ENCODE results near the gene ELAC1. TPM values are rescaled to one million over a fixed set of nuclear protein-coding genes. Genes with fewer than 3 reads are reported as not detected.
A peak's percentile ranks its signal among the peaks of the same experiment; 100 is the strongest.
"Not testable (repeated sequence)": the region's sequence is repeated elsewhere in the genome, so short reads cannot be mapped to it uniquely, and the experiment has no call there.

The ELAC1 gene
- total and polyA plus RNA-seq, 5 donors: 4.9 to 8.6 (median 5.6) TPM

DNA sequence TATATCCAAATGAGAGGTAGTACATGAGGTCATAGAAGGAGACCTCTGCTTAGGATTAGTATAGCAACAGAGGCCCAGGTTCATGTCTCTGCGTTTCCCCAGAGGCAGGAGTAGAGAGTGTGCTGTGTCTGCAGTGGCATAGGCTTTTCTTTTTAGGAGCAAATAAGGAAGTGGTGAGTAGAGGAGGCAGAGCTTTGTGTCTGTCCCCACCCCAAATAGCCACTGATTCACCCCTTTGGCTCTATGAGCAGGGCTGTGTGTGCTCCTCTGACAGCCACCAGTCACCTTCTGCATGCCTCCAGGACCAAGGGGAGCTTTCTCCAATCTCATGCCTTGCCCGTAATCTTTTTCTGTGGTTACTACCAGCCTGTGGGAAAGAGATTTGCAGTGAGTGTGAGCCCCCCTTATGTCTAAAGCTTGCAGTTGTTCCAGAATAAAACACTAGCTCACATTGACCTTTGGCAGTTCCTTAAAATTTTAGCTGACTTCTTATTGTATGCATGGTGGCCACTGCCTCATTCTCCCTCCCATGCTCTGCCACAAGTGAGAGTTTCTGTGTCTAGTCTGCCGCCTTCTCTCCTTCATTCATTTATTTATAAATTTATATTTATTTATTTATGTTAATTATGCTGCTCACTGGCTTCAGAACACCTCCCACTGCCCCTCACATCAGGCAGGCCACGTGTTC, 23.5 kb upstream of the ELAC1 start:
- Histone ChIP-seq H3K4me3 (ENCODE audit: low read length) (no peak overlapping the region), H3K27ac (ENCODE audit: low read length) (no peak overlapping the region), H3K9me3 (ENCODE audit: control insufficient read depth, low read length) (no peaks in the 10 kb centered on the region), H3K27me3 (ENCODE audit: control insufficient read depth, insufficient read depth) (no peaks in the 10 kb centered on the region), H3K4me1 (ENCODE audit: control insufficient read depth, insufficient read depth, low read length) (no peaks in the 10 kb centered on the region)
- intact Hi-C loops (cut with DNase I): no loop called here
- ATAC-seq (peak; percentile 56 to 59), DNase-seq (no peak)
- WGBS: 90% methylated on average over 4 of the region's 4 CpGs

DNA sequence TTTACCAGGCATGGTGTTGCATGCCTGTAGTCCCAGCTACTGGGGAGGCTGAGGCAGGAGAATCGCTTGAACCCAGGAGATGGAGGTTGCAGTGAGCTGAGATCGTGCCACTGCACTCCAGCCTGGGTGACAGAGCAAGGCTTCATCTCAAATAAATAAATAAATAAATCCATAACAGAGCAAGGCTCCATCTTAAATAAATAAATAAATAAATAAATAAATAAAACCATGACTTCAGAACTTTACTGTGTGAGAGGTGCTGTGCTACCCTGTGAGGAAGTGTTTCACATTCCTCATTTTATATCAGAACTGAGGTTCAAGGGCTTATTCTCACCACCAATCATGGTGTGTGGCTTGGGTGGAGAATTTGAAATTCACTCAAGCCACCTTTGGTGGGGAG, 21.9 kb upstream of the ELAC1 start:
- not testable (repeated sequence) for ATAC-seq
- WGBS: 97% methylated on average over 2 of the region's 2 CpGs

GRCh38 chr18:50947899-50948298, 19.9 kb upstream of the ELAC1 start:
- no peak overlapping the region for H3K4me3 ChIP-seq (ENCODE audit: low read length)
- ATAC-seq (no peak), DNase-seq (no peak)
- no peaks in the 10 kb centered on the region for H3K27me3 ChIP-seq (ENCODE audit: control insufficient read depth, insufficient read depth)
- H3K9me3 ChIP-seq (ENCODE audit: control insufficient read depth, low read length): no peaks in the 10 kb centered on the region
- no peak overlapping the region for H3K27ac ChIP-seq (ENCODE audit: low read length)
- intact Hi-C loops (cut with DNase I): no loop called here
- H3K4me1 ChIP-seq (ENCODE audit: control insufficient read depth, insufficient read depth, low read length): no peaks in the 10 kb centered on the region
- WGBS: 56% methylated on average over 1 of the region's 1 CpG

More for the DNA sequence above, 21.9 kb upstream of the ELAC1 start:
- intact Hi-C loops (cut with DNase I); H3K27ac ChIP-seq (ENCODE audit: low read length); DNase-seq; H3K9me3 ChIP-seq (ENCODE audit: control insufficient read depth, low read length); H3K27me3 ChIP-seq (ENCODE audit: control insufficient read depth, insufficient read depth); H3K4me3 ChIP-seq (ENCODE audit: low read length); H3K4me1 ChIP-seq (ENCODE audit: control insufficient read depth, insufficient read depth, low read length): not testable (repeated sequence)

DNA sequence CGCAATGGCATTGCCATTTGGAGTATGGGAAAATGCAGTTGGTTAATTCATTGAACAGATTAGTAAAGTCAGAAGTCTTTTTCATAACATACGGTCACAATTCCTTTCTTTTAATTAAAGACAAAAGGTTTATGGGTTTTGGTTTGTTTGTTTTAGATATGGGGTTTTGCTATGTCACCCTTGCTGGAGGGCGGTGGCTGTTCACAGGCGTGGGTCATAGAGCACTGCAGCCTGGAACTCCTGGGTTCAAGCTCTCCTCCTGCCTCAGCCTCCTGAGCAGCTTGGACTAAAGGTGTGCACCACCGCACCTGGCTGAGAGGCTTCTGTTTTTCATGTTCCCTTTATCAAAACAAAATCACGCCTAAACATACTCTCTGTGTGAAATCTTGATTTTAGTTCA, 18.7 kb upstream of the ELAC1 start:
- Histone ChIP-seq H3K4me3 (ENCODE audit: low read length) (no peak overlapping the region), H3K27ac (ENCODE audit: low read length) (no peak overlapping the region), H3K9me3 (ENCODE audit: control insufficient read depth, low read length) (no peaks in the 10 kb centered on the region), H3K4me1 (ENCODE audit: control insufficient read depth, insufficient read depth, low read length) (no peaks in the 10 kb centered on the region), H3K27me3 (ENCODE audit: control insufficient read depth, insufficient read depth) (no peaks in the 10 kb centered on the region)
- DNase-seq (no peak), ATAC-seq (no peak)
- 97% methylated on average over 6 of the region's 6 CpGs for WGBS
- intact Hi-C loops (cut with DNase I): no loop called here

- ATAC-seq (no peak), DNase-seq (no peak)
- intact Hi-C loops (cut with DNase I): no loop called here
- Histone ChIP-seq H3K27ac (ENCODE audit: low read length) (no peak overlapping the region), H3K9me3 (ENCODE audit: control insufficient read depth, low read length) (no peaks in the 10 kb centered on the region), H3K4me1 (ENCODE audit: control insufficient read depth, insufficient read depth, low read length) (no peaks in the 10 kb centered on the region), H3K4me3 (ENCODE audit: low read length) (no peak overlapping the region), H3K27me3 (ENCODE audit: control insufficient read depth, insufficient read depth) (no peaks in the 10 kb centered on the region)
- 89% methylated on average over 4 of the region's 4 CpGs for WGBS
Observed at GRCh38 chr18:50950626-50951025, 17.2 kb upstream of the ELAC1 start.

DNA sequence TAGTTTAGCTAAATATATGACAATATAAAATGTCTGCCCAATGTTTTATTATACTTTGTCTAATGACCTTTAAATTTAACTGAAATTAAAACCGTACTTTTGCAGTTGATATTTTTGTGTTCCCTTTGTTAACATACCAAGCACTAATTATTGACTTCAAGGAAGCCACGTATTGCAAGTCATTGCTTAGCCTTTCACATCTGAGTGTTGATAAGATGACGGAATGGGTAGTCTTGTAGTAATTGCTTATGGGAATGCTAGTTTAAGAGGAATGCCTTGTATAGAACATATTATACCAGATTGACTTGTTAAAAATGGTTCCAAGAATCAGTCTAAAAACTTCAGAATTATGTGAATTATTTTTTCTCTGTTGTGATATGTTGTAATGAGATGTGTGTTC, 14.0 kb upstream of the ELAC1 start:
- Histone ChIP-seq H3K4me1 (ENCODE audit: control insufficient read depth, insufficient read depth, low read length) (no peaks in the 10 kb centered on the region), H3K4me3 (ENCODE audit: low read length) (no peak overlapping the region), H3K27me3 (ENCODE audit: control insufficient read depth, insufficient read depth) (no peaks in the 10 kb centered on the region), H3K27ac (ENCODE audit: low read length) (no peak overlapping the region), H3K9me3 (ENCODE audit: control insufficient read depth, low read length) (no peaks in the 10 kb centered on the region)
- intact Hi-C loops (cut with DNase I): no loop called here
- no peak for ATAC-seq
- 66% methylated on average over 3 of the region's 3 CpGs for WGBS
- no peak for DNase-seq

- ATAC-seq (no peak), DNase-seq (no peak)
- WGBS: 90% methylated on average over 4 of the region's 4 CpGs
Observed at GRCh38 chr18:50955253-50955652, 12.6 kb upstream of the ELAC1 start.

GRCh38 chr18:50956116-50956515, 11.7 kb upstream of the ELAC1 start:
- no peak overlapping the region for H3K27ac ChIP-seq (ENCODE audit: low read length)
- no peak overlapping the region for H3K4me3 ChIP-seq (ENCODE audit: low read length)
- no peaks in the 10 kb centered on the region for H3K4me1 ChIP-seq (ENCODE audit: control insufficient read depth, insufficient read depth, low read length)
- ATAC-seq (no peak), DNase-seq (no peak)
- WGBS: 96% methylated on average over 3 of the region's 3 CpGs
- intact Hi-C loops (cut with DNase I): no loop called here
- H3K27me3 ChIP-seq (ENCODE audit: control insufficient read depth, insufficient read depth): no peaks in the 10 kb centered on the region
- no peaks in the 10 kb centered on the region for H3K9me3 ChIP-seq (ENCODE audit: control insufficient read depth, low read length)

More at GRCh38 chr18:50955253-50955652, 12.6 kb upstream of the ELAC1 start:
- no peaks in the 10 kb centered on the region for H3K4me1 ChIP-seq (ENCODE audit: control insufficient read depth, insufficient read depth, low read length)
- no peak overlapping the region for H3K4me3 ChIP-seq (ENCODE audit: low read length)
- H3K27me3 ChIP-seq (ENCODE audit: control insufficient read depth, insufficient read depth): no peaks in the 10 kb centered on the region
- no peak overlapping the region for H3K27ac ChIP-seq (ENCODE audit: low read length)
- intact Hi-C loops (cut with DNase I): no loop called here
- no peaks in the 10 kb centered on the region for H3K9me3 ChIP-seq (ENCODE audit: control insufficient read depth, low read length)

- Histone ChIP-seq H3K27ac (ENCODE audit: low read length) (no peak overlapping the region), H3K27me3 (ENCODE audit: control insufficient read depth, insufficient read depth) (no peaks in the 10 kb centered on the region), H3K4me1 (ENCODE audit: control insufficient read depth, insufficient read depth, low read length) (no peaks in the 10 kb centered on the region), H3K4me3 (ENCODE audit: low read length) (no peak overlapping the region), H3K9me3 (ENCODE audit: control insufficient read depth, low read length) (no peaks in the 10 kb centered on the region)
- ATAC-seq: no peak
- intact Hi-C loops (cut with DNase I): no loop called here
- DNase-seq: no peak
- WGBS: 65% methylated on average over 1 of the region's 1 CpG
Observed at GRCh38 chr18:50961974-50962373, 5.9 kb upstream of the ELAC1 start.

- 69% methylated on average over 5 of the region's 5 CpGs for WGBS
- H3K9me3 ChIP-seq (ENCODE audit: control insufficient read depth, low read length): no peaks in the 10 kb centered on the region
- H3K27ac ChIP-seq (ENCODE audit: low read length): no peak overlapping the region
- H3K27me3 ChIP-seq (ENCODE audit: control insufficient read depth, insufficient read depth): no peaks in the 10 kb centered on the region
- intact Hi-C loops (cut with DNase I): no loop called here
- ATAC-seq (no peak), DNase-seq (no peak)
- H3K4me1 ChIP-seq (ENCODE audit: control insufficient read depth, insufficient read depth, low read length): peaks cover 4% of the 10 kb centered on the region
- H3K4me3 ChIP-seq (ENCODE audit: low read length): no peak overlapping the region
Observed at GRCh38 chr18:50969448-50969847, 1.6 kb downstream of the ELAC1 start.

GRCh38 chr18:50970006-50970405, 2.2 kb downstream of the ELAC1 start:
- intact Hi-C loops (cut with DNase I): loop anchor here in 1 of 4 donors (10.0 kb wide), 1 partner anchor 55 kb away; no protein-coding TSS in a partner anchor
- WGBS: 32% methylated on average over 2 of the region's 2 CpGs
- Histone ChIP-seq H3K27me3 (ENCODE audit: control insufficient read depth, insufficient read depth) (no peaks in the 10 kb centered on the region), H3K9me3 (ENCODE audit: control insufficient read depth, low read length) (no peaks in the 10 kb centered on the region), H3K4me1 (ENCODE audit: control insufficient read depth, insufficient read depth, low read length) (peaks cover 4% of the 10 kb centered on the region), H3K27ac (ENCODE audit: low read length) (no peak overlapping the region), H3K4me3 (ENCODE audit: low read length) (no peak overlapping the region)
- DNase-seq: peak in 1 of 3 donors; percentile 64
- no peak for ATAC-seq

DNA sequence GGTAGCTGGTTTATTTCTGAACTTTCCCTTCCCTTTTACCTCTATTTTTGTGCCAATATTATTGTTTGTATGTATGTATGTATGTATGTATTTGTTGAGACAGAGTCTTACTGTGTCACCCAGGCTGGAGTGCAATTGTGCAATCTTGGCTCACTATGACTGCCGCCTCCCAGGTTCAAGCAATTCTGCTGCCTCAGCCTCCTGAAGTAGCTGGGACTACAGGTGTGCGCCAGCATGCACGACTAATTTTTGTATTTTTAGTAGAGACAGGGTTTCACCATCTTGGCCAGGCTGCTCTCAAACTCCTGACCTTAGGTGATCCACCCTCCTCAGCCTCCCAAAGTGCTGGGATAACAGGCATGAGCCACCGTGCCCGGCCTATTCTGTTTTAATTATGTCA, 4.6 kb downstream of the ELAC1 start:
- not testable (repeated sequence) for H3K27me3 ChIP-seq (ENCODE audit: control insufficient read depth, insufficient read depth)
- intact Hi-C loops (cut with DNase I): loop anchor here in 1 of 4 donors (10.0 kb wide), 1 partner anchor 52 kb away; no protein-coding TSS in a partner anchor

More for the DNA sequence above, 4.6 kb downstream of the ELAC1 start:
- H3K9me3 ChIP-seq (ENCODE audit: control insufficient read depth, low read length); H3K4me3 ChIP-seq (ENCODE audit: low read length); ATAC-seq; H3K4me1 ChIP-seq (ENCODE audit: control insufficient read depth, insufficient read depth, low read length); DNase-seq; H3K27ac ChIP-seq (ENCODE audit: low read length): not testable (repeated sequence)
- WGBS: 90% methylated on average over 5 of the region's 5 CpGs
